LoVo (cell line): ENCODE results near the gene INTS15.

Experiments
- DNase-seq: peaks from one replicate; pipeline ENCODE4 v3.0.0-alpha.2; 2016; ENCODE audit warnings: low spot score

INTS15 gene

DNA sequence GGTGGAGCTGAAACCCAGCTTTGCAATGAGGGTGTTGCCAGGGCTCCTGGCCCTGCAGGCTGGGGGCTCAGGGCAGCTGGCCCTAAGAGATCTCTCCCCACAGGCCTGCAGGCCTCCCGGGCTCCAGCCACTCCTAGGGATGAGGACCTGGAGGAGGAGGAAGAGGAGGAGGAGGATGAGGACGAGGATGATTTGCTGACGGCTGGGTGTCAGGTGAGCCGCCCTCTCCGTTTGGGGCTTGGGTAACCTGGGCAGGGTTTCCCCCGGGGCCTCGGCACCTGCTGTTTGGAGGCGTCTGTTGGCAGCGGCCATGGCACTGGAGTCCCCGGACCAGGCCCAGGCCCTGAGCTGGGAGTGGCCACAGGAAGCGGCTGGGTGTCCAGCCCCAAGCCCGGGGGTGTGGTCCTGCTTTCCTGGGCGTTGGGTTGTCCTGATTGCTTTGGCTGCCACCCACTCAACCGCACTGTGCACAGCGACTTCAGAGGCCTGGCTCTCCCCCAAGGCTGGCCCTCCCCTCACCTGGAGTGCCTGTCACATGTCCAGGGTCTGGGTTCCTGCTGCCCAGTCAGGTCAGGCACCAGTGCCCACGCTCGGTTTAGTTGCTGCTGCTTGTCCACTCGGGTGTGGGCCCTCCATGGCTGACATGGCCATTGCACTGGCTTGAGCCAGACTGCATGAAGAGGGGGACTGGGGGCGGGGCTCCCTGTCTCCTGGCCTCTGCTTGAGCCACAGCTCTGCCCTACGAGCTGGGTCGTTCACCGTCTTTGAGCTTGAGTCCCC lies 53.2 kb downstream of the INTS15 start:
- no peak for DNase-seq

- no peak for DNase-seq
These were observed 54.2 kb downstream of the INTS15 start for GRCh38 chr7:6643915-6644625.

- no peak for DNase-seq
These were observed 54.9 kb downstream of the INTS15 start for GRCh38 chr7:6644728-6645127.

DNA sequence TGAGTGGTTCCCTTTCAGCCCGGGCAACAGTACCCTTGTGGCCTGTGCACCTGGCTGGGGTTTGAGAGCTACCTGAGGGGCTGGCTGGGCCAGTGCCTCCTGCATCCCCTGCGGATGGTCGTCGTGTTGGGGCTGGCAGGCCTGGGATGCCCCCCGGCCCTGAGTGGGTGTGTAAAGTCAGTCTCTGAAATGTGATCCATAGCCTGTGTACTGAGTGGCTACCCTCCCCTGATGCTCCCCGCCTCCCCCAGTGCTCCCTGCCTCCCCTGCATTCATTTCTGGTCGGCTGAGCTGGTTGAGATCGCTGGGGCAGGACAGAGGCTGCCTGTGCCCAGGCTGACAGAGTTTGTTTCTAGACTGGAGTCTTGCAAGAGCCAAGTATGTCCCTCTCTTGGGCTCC lies 56.6 kb downstream of the INTS15 start:
- DNase-seq = no peak

- no peak for DNase-seq
These were observed 57.3 kb downstream of the INTS15 start for GRCh38 chr7:6647080-6647479.

- no peak for DNase-seq
These were observed 57.7 kb downstream of the INTS15 start for GRCh38 chr7:6647541-6647940.

GRCh38 chr7:6648066-6648814 lies 58.4 kb downstream of the INTS15 start:
- no peak for DNase-seq

- DNase-seq = no peak
These were observed 58.9 kb downstream of the INTS15 start for GRCh38 chr7:6648815-6649104.

GRCh38 chr7:6649241-6649961 lies 59.6 kb downstream of the INTS15 start:
- no peak for DNase-seq

- no peak for DNase-seq
These were observed 60.3 kb downstream of the INTS15 start for GRCh38 chr7:6650086-6650485.

- no peak for DNase-seq
These were observed 60.7 kb downstream of the INTS15 start for GRCh38 chr7:6650521-6651011.

- no peak for DNase-seq
These were observed 62.1 kb downstream of the INTS15 start for GRCh38 chr7:6651851-6652445.

DNA sequence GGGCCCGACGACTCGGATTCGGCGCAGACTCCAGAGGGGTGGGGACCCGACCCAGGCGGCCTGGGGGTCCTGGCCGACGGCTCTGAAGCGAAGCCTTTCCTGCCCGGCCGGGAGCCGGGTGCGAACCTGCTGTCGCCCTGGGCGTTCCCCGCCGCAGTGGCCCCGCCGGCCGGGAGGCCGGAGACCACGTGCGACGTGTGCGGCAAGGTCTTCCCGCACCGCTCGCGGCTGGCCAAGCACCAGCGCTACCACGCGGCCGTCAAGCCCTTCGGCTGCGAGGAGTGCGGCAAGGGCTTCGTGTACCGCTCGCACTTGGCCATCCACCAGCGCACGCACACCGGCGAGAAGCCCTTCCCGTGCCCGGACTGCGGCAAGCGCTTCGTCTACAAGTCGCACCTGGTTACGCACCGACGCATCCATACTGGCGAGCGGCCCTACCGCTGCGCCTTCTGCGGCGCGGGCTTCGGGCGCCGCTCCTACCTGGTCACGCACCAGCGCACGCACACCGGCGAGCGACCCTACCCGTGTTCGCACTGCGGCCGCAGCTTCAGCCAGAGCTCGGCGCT lies 62.7 kb downstream of the INTS15 start:
- no peak for DNase-seq

DNA sequence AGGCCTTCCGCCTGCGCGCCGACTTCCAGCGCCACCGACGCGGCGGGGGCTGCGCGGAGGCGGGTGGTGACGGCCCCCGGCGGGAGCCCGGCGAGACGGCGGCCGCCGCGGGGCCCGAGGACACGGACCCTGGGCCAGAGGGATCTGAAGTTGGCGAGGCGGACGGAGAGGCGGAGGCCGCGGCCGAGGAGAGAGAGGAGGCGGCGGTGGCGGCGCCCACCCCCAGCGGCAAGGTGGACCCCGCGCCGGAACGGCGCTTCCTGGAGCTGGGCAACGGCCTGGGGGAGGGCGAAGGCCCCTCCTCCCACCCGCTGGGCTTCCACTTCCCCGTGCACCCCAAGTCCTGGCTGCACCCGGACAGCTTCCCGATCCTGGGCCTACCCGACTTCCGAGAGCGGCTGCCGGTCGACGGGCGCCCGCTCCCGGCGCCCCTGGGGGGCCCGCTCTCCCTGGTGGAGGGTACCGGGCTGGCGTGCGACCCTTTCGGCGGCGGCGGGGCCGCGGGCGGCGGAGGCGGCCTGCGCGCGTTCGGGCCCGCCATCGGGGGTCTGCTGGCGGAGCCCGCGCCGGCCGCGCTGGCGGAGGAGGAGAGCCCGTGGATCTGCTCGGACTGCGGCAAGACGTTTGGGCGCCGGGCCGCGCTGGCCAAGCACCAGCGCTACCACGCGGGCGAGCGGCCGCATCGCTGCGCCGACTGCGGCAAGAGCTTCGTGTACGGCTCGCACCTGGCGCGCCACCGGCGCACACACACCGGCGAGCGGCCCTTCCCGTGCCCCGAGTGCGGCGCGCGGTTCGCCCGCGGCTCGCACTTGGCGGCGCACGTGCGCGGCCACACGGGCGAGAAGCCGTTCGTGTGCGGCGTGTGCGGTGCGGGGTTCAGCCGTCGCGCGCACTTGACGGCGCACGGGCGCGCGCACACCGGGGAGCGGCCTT lies 63.5 kb downstream of the INTS15 start:
- DNase-seq = no peak

DNA sequence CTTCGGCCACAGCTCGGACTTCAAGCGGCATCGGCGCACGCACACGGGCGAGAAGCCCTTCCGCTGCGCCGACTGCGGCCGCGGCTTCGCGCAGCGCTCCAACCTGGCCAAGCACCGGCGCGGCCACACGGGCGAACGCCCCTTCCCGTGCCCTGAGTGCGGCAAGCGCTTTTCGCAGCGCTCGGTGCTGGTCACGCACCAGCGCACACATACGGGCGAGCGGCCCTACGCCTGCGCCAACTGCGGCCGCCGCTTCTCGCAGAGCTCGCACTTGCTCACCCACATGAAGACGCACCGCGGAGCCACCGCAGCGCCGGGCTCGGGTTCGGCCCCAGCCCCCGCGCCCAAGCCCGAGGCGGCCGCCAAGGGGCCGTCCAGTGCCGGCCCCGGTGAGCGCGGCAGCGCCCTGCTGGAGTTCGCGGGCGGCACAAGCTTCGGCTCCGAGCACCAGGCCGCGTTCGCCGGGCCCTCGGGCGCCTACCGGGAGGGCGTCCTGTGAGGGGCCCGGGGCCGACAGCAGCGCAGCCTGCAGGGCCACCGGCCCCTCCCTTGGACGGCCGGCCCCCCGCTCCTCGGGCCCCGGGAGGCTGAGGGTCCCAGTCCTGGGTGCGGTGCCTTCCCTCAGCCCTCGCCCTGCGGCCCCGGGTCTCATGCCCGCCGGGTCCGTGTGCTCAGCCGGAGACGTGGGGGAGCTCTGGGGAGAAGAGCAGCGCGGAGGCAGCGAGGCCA lies 64.5 kb downstream of the INTS15 start:
- DNase-seq = no peak

GRCh38 chr7:6654842-6655610 lies 65.2 kb downstream of the INTS15 start:
- DNase-seq = no peak

GRCh38 chr7:6655636-6656385 lies 66.0 kb downstream of the INTS15 start:
- DNase-seq = no peak

DNA sequence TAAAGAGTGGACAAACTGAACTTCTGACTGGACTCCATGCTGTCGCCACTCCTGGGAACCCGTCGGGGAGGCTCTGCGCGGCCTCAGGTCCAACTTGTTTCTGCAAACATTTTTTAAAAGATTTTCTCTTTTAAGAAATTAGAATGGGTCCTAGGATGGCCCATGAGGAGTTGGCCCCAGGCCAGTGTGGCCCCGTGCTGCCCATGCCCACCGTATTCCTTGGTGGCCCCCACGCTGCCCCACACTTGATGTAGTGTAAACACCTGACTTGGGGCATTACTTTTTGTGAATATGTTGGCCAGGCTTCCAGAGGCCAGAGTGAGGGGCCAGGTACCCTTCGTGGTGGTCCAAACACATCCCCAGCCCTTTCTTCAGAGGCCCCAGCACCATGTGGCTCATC lies 66.6 kb downstream of the INTS15 start:
- no peak for DNase-seq
